LNCaP clone FGC (cell line): Measurements from ENCODE around the gene CDH19.

Source experiments
- DNase-seq: peaks from one replicate; pipeline ENCODE4 v3.0.0-alpha.2; 2011; ENCODE audit warnings: low read depth
- H3K4me3 ChIP-seq: 2 replicates; pipeline ENCODE4 v1.5.1; 2011; ENCODE audit warnings: mild to moderate bottlenecking, low read depth, low read length, control low read depth
- CTCF ChIP-seq: IDR thresholded peaks from 2 replicates; pipeline ENCODE4 v1.5.1; 2012; ENCODE audit warnings: mild to moderate bottlenecking; ENCODE audit not compliant: control insufficient read depth, insufficient read depth; ENCODE audit errors: extremely low read depth

Gene CDH19

GRCh38 chr18:66523219-66523991 is 80.5 kb downstream of the CDH19 start:
- no peak for DNase-seq
- no peak for TF ChIP-seq CTCF
- no peak overlapping the region for H3K4me3 ChIP-seq

- DNase-seq: no peak
- H3K4me3 ChIP-seq: no peak overlapping the region
- TF ChIP-seq CTCF: no peak
These were observed 89.9 kb downstream of the CDH19 start for GRCh38 chr18:66513996-66514395.

- DNase-seq: no peak
- TF ChIP-seq CTCF: no peak
- H3K4me3 ChIP-seq: no peak overlapping the region
These were observed 92.1 kb downstream of the CDH19 start for GRCh38 chr18:66511792-66512191.

GRCh38 chr18:66511289-66511688 is 92.6 kb downstream of the CDH19 start:
- no peak overlapping the region for H3K4me3 ChIP-seq
- no peak for TF ChIP-seq CTCF
- DNase-seq: no peak

GRCh38 chr18:66510357-66511045 is 93.4 kb downstream of the CDH19 start:
- no peak for TF ChIP-seq CTCF
- H3K4me3 ChIP-seq: no peak overlapping the region
- DNase-seq: no peak

- H3K4me3 ChIP-seq: no peak overlapping the region
- DNase-seq: no peak
- no peak for TF ChIP-seq CTCF
These were observed 95.0 kb downstream of the CDH19 start for GRCh38 chr18:66508937-66509336.
